Stimulated activated naive B cell treated with anti-CD40 and anti-IgM and Interleukin-4, amounts not matched to agents 10 μg/mL and 1 μg/mL and 100 μg/mL, for 72 hours (primary cell): ENCODE results near the gene STK32A.
"Not testable (repeated sequence)": the region's sequence is repeated elsewhere in the genome, so short reads cannot be mapped to it uniquely, and the experiment has no call there.

Source experiments
- ATAC-seq, 2 donors: fragments of 150-1000 bp; cut with Tn5 transposase; replicated peaks; 2 replicates each; pipeline ENCODE4 v1.10.0; 2021; ENCODE audit warnings: moderate library complexity in 1 of 2
- DNase-seq: peaks from one replicate; pipeline ENCODE4 v3.0.0; 2021
- H3K27ac Mint-ChIP-seq: one replicate; pipeline ENCODE4 v1.8.0; 2022; ENCODE audit warnings: mild to moderate bottlenecking, mixed read lengths
- H3K27me3 Mint-ChIP-seq, 2 donors: one replicate each; pipeline ENCODE4 v1.8.0; 2022; ENCODE audit warnings: mixed read lengths in 2 of 2
- H3K36me3 Mint-ChIP-seq, 2 donors: one replicate each; pipeline ENCODE4 v1.8.0; 2022; ENCODE audit warnings: mixed read lengths in 2 of 2, mild to moderate bottlenecking in 1 of 2
- H3K4me1 Mint-ChIP-seq, 2 donors: one replicate each; pipeline ENCODE4 v1.8.0; 2022; ENCODE audit warnings: mixed read lengths in 2 of 2, mild to moderate bottlenecking in 1 of 2
- H3K4me3 Mint-ChIP-seq, 2 donors: one replicate each; pipeline ENCODE4 v1.8.0; 2022; ENCODE audit warnings: mild to moderate bottlenecking in 2 of 2, mixed read lengths in 2 of 2, moderate library complexity in 1 of 2
- H3K9me3 Mint-ChIP-seq, 2 donors: one replicate each; pipeline ENCODE4 v1.8.0; 2022; ENCODE audit warnings: mixed read lengths in 2 of 2, mild to moderate bottlenecking in 1 of 2

Gene STK32A

GRCh38 chr5:147344861-147345260 lies 110.0 kb downstream of the STK32A start:
- DNase-seq (no peak), ATAC-seq (no peak)
- Mint-ChIP-seq H3K27ac (no peak overlapping the region), H3K9me3 (no peaks in the 10 kb centered on the region), H3K4me1 (no peaks in the 10 kb centered on the region), H3K36me3 (no peaks in the 10 kb centered on the region), H3K27me3 (peaks cover 0 to 6% of the 10 kb centered on the region in 2 donors), H3K4me3 (no peak overlapping the region)

- no peaks in the 10 kb centered on the region for H3K4me1 Mint-ChIP-seq
- peaks cover 0 to 6% of the 10 kb centered on the region in 2 donors for H3K27me3 Mint-ChIP-seq
- ATAC-seq (no peak), DNase-seq (no peak)
- H3K27ac Mint-ChIP-seq = no peak overlapping the region
- no peaks in the 10 kb centered on the region for H3K36me3 Mint-ChIP-seq
- H3K4me3 Mint-ChIP-seq = no peak overlapping the region
- no peaks in the 10 kb centered on the region for H3K9me3 Mint-ChIP-seq
These were observed 111.3 kb downstream of the STK32A start for GRCh38 chr5:147346006-147346561.

- no peak for DNase-seq
- Mint-ChIP-seq H3K9me3 (no peaks in the 10 kb centered on the region), H3K27ac (no peak overlapping the region), H3K4me1 (no peaks in the 10 kb centered on the region), H3K4me3 (no peak overlapping the region), H3K36me3 (no peaks in the 10 kb centered on the region), H3K27me3 (peaks cover 0 to 6% of the 10 kb centered on the region in 2 donors)
- ATAC-seq = no peak
These were observed 113.2 kb downstream of the STK32A start for GRCh38 chr5:147348046-147348445.

GRCh38 chr5:147348451-147348850 lies 113.6 kb downstream of the STK32A start:
- Mint-ChIP-seq H3K27me3 (peaks cover 0 to 6% of the 10 kb centered on the region in 2 donors), H3K27ac (no peak overlapping the region), H3K9me3 (no peaks in the 10 kb centered on the region), H3K4me1 (no peaks in the 10 kb centered on the region), H3K36me3 (no peaks in the 10 kb centered on the region), H3K4me3 (no peak overlapping the region)
- no peak for DNase-seq
- ATAC-seq = no peak

GRCh38 chr5:147349241-147349640 lies 114.4 kb downstream of the STK32A start:
- peaks cover 0 to 6% of the 10 kb centered on the region in 2 donors for H3K27me3 Mint-ChIP-seq
- H3K4me3 Mint-ChIP-seq = no peak overlapping the region
- ATAC-seq (no peak), DNase-seq (no peak)
- H3K9me3 Mint-ChIP-seq = no peaks in the 10 kb centered on the region
- no peak overlapping the region for H3K27ac Mint-ChIP-seq
- no peaks in the 10 kb centered on the region for H3K4me1 Mint-ChIP-seq
- H3K36me3 Mint-ChIP-seq = no peaks in the 10 kb centered on the region

GRCh38 chr5:147359101-147359500 lies 124.3 kb downstream of the STK32A start:
- no peaks in the 10 kb centered on the region for H3K9me3 Mint-ChIP-seq
- H3K27ac Mint-ChIP-seq = no peak overlapping the region
- no peaks in the 10 kb centered on the region for H3K27me3 Mint-ChIP-seq
- DNase-seq (no peak), ATAC-seq (no peak)
- H3K36me3 Mint-ChIP-seq = no peaks in the 10 kb centered on the region
- H3K4me1 Mint-ChIP-seq = no peaks in the 10 kb centered on the region
- H3K4me3 Mint-ChIP-seq = no peak overlapping the region

- Mint-ChIP-seq H3K4me1 (no peaks in the 10 kb centered on the region), H3K36me3 (no peaks in the 10 kb centered on the region), H3K27me3 (no peaks in the 10 kb centered on the region), H3K27ac (no peak overlapping the region), H3K4me3 (no peak overlapping the region), H3K9me3 (no peaks in the 10 kb centered on the region)
- DNase-seq (no peak), ATAC-seq (no peak)
These were observed 124.8 kb downstream of the STK32A start for GRCh38 chr5:147359581-147359980.

GRCh38 chr5:147360816-147361215 lies 126.0 kb downstream of the STK32A start:
- H3K4me1 Mint-ChIP-seq = no peaks in the 10 kb centered on the region
- no peak overlapping the region for H3K4me3 Mint-ChIP-seq
- no peaks in the 10 kb centered on the region for H3K27me3 Mint-ChIP-seq
- peaks cover 0 to 4% of the 10 kb centered on the region in 2 donors for H3K9me3 Mint-ChIP-seq
- no peak for DNase-seq
- H3K36me3 Mint-ChIP-seq = no peaks in the 10 kb centered on the region
- H3K27ac Mint-ChIP-seq = no peak overlapping the region
- no peak for ATAC-seq

GRCh38 chr5:147361441-147362175 lies 126.8 kb downstream of the STK32A start:
- H3K9me3 Mint-ChIP-seq = peaks cover 0 to 4% of the 10 kb centered on the region in 2 donors
- H3K27ac Mint-ChIP-seq = no peak overlapping the region
- H3K27me3 Mint-ChIP-seq = no peaks in the 10 kb centered on the region
- no peaks in the 10 kb centered on the region for H3K4me1 Mint-ChIP-seq
- ATAC-seq (no peak), DNase-seq (no peak)
- H3K36me3 Mint-ChIP-seq = no peaks in the 10 kb centered on the region
- no peak overlapping the region for H3K4me3 Mint-ChIP-seq

- DNase-seq, H3K4me1 Mint-ChIP-seq, H3K9me3 Mint-ChIP-seq, H3K36me3 Mint-ChIP-seq, H3K27ac Mint-ChIP-seq, ATAC-seq, H3K4me3 Mint-ChIP-seq, H3K27me3 Mint-ChIP-seq: not testable (repeated sequence)
These were observed 132.6 kb downstream of the STK32A start for GRCh38 chr5:147367381-147367780.

GRCh38 chr5:147369742-147370374 lies 135.0 kb downstream of the STK32A start:
- Mint-ChIP-seq H3K36me3 (no peaks in the 10 kb centered on the region), H3K4me1 (peaks cover 0 to 10% of the 10 kb centered on the region in 2 donors), H3K27ac (no peak overlapping the region), H3K27me3 (no peaks in the 10 kb centered on the region), H3K4me3 (no peak overlapping the region), H3K9me3 (peaks cover 2 to 3% of the 10 kb centered on the region in 2 donors)
- no peak for DNase-seq
- no peak for ATAC-seq

- ATAC-seq (no peak), DNase-seq (no peak)
- H3K36me3 Mint-ChIP-seq = no peaks in the 10 kb centered on the region
- H3K9me3 Mint-ChIP-seq = peaks cover 0 to 3% of the 10 kb centered on the region in 2 donors
- H3K4me3 Mint-ChIP-seq = no peak overlapping the region
- peaks cover 0 to 10% of the 10 kb centered on the region in 2 donors for H3K4me1 Mint-ChIP-seq
- H3K27ac Mint-ChIP-seq = no peak overlapping the region
- no peaks in the 10 kb centered on the region for H3K27me3 Mint-ChIP-seq
These were observed 136.5 kb downstream of the STK32A start for GRCh38 chr5:147371290-147371689.

GRCh38 chr5:147372191-147372590 lies 137.4 kb downstream of the STK32A start:
- H3K27ac Mint-ChIP-seq = no peak overlapping the region
- ATAC-seq (no peak), DNase-seq (no peak)
- peaks cover 0 to 3% of the 10 kb centered on the region in 2 donors for H3K9me3 Mint-ChIP-seq
- H3K27me3 Mint-ChIP-seq = no peaks in the 10 kb centered on the region
- H3K4me3 Mint-ChIP-seq = no peak overlapping the region
- H3K4me1 Mint-ChIP-seq = peaks cover 0 to 10% of the 10 kb centered on the region in 2 donors
- no peaks in the 10 kb centered on the region for H3K36me3 Mint-ChIP-seq

GRCh38 chr5:147373328-147373727 lies 138.5 kb downstream of the STK32A start:
- peaks cover 4 to 5% of the 10 kb centered on the region in 2 donors for H3K9me3 Mint-ChIP-seq
- DNase-seq (no peak), ATAC-seq (peak; percentile 80 to 81)
- H3K36me3 Mint-ChIP-seq = no peaks in the 10 kb centered on the region
- H3K4me3 Mint-ChIP-seq = no peak overlapping the region
- no peaks in the 10 kb centered on the region for H3K27me3 Mint-ChIP-seq
- no peak overlapping the region for H3K27ac Mint-ChIP-seq
- H3K4me1 Mint-ChIP-seq = peaks cover 0 to 10% of the 10 kb centered on the region in 2 donors

GRCh38 chr5:147375151-147375550 lies 140.3 kb downstream of the STK32A start:
- ATAC-seq (no peak), DNase-seq (no peak)
- peaks cover 0 to 10% of the 10 kb centered on the region in 2 donors for H3K4me1 Mint-ChIP-seq
- H3K27me3 Mint-ChIP-seq = no peaks in the 10 kb centered on the region
- H3K27ac Mint-ChIP-seq = no peak overlapping the region
- peaks cover 4 to 13% of the 10 kb centered on the region in 2 donors for H3K9me3 Mint-ChIP-seq
- H3K4me3 Mint-ChIP-seq = no peak overlapping the region
- no peaks in the 10 kb centered on the region for H3K36me3 Mint-ChIP-seq
